Neutrophil (primary cell): ENCODE results near the gene ERC2.

Source experiments
- H3K27ac ChIP-seq: fragments of 200-600 bp; sonication (generic); 2 replicates; pipeline ENCODE4 v1.5.1; 2016; ENCODE audit warnings: mild to moderate bottlenecking, moderate library complexity
- H3K27me3 ChIP-seq: fragments of 200-600 bp; sonication (generic); 2 replicates; pipeline ENCODE4 v1.6.0; 2016; ENCODE audit warnings: mild to moderate bottlenecking
- H3K36me3 ChIP-seq: fragments of 200-600 bp; sonication (generic); 2 replicates; pipeline ENCODE4 v1.5.1; 2017
- H3K4me1 ChIP-seq, 2 experiments: fragments of 200-600 bp in 1 of 2; sonication (generic) in 1 of 2; 1 replicate in 1 of 2; 2 replicates in 1 of 2; pipeline versions ENCODE4 v1.5.1 to v1.6.1; 2013 to 2016; ENCODE audit warnings: low read depth in 1 of 2, low read length in 1 of 2, mild to moderate bottlenecking in 1 of 2, moderate library complexity in 1 of 2; ENCODE audit not compliant: control insufficient read depth in 1 of 2, insufficient read depth in 1 of 2
- H3K4me3 ChIP-seq, 2 experiments: fragments of 200-600 bp in 1 of 2; sonication (generic) in 1 of 2; 1 replicate in 1 of 2; 2 replicates in 1 of 2; pipeline ENCODE4 v1.5.1; 2013 to 2016; ENCODE audit warnings: low read depth in 1 of 2, low read length in 1 of 2, mild to moderate bottlenecking in 1 of 2, moderate library complexity in 1 of 2
- H3K9me3 ChIP-seq: fragments of 200-600 bp; sonication (generic); 2 replicates; pipeline ENCODE4 v1.5.1; 2016
- TF ChIP-seq, protein P1 (sequence below): fragments of 200-600 bp; sonication (generic); IDR thresholded peaks from 2 replicates; pipeline ENCODE4 v1.5.1; 2016; ENCODE audit warnings: antibody characterized with exemption

Gene ERC2

DNA sequence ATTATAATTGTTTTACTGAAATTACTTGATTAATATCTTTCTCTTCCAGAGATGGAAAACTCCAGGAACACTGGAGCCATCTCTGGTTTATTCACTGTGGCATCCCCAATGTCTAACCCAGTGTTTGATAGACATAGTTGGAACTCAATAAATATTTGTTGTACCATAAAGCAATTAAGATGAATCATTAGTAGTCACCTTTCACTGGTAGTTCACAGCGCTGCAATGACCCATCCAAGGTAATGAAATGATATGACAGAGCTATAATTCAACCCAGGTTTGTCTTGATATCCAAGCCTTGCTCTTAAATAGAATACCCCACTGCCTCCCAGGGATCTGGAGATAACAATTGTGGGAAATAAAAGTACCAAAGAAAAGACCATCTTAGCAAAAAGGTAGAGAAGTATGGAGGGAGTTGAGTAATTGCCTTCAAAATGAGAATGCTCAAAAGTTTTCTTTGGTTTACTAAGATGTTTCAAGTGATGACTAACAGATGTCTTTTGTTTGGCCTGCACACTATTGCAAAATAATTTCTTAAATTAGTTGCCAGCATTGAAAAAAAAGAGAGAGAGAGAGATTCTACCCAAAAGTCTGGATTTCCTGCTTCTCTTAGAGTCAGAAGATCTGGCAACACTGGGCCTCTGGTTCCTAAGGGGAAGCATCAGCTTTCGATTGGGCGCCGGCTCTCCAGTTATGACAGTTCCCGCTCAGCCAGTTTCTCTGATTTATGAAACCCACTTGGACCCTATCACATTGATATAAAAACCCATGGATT lies 348.5 kb downstream of the ERC2 start:
- H3K4me1 ChIP-seq: no peaks in the 10 kb centered on the region
- H3K9me3 ChIP-seq: no peaks in the 10 kb centered on the region
- H3K27me3 ChIP-seq: no peaks in the 10 kb centered on the region
- no peak overlapping the region for H3K27ac ChIP-seq
- TF ChIP-seq, protein P1, sequence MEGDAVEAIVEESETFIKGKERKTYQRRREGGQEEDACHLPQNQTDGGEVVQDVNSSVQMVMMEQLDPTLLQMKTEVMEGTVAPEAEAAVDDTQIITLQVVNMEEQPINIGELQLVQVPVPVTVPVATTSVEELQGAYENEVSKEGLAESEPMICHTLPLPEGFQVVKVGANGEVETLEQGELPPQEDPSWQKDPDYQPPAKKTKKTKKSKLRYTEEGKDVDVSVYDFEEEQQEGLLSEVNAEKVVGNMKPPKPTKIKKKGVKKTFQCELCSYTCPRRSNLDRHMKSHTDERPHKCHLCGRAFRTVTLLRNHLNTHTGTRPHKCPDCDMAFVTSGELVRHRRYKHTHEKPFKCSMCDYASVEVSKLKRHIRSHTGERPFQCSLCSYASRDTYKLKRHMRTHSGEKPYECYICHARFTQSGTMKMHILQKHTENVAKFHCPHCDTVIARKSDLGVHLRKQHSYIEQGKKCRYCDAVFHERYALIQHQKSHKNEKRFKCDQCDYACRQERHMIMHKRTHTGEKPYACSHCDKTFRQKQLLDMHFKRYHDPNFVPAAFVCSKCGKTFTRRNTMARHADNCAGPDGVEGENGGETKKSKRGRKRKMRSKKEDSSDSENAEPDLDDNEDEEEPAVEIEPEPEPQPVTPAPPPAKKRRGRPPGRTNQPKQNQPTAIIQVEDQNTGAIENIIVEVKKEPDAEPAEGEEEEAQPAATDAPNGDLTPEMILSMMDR: no peak
- no peak overlapping the region for H3K4me3 ChIP-seq
- no peaks in the 10 kb centered on the region for H3K36me3 ChIP-seq

GRCh38 chr3:56118968-56119367 lies 349.3 kb downstream of the ERC2 start:
- TF ChIP-seq, protein P1: no peak
- Histone ChIP-seq H3K36me3 (no peaks in the 10 kb centered on the region), H3K27me3 (no peaks in the 10 kb centered on the region), H3K27ac (no peak overlapping the region), H3K9me3 (no peaks in the 10 kb centered on the region), H3K4me1 (no peaks in the 10 kb centered on the region), H3K4me3 (no peak overlapping the region)

DNA sequence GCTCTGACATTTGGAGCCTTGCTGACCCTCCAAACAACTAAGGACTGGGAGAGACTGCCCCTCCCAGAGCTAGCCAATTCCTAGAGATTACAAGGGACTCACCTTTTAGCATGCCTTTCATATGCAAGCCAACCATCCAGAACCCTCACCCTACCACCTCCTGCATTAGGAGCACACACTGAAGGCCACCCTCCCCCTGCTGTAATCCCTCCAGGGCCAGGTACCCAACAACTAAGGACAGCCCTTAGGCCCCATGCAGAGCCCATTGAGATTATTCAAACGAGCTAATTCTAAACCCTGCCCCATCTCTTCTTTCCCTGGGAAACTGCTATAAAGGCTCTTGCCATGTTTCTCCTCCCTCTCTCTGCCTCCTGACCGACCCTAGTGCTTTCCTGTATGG lies 352.6 kb downstream of the ERC2 start:
- Histone ChIP-seq H3K9me3 (no peaks in the 10 kb centered on the region), H3K4me1 (no peaks in the 10 kb centered on the region), H3K36me3 (no peaks in the 10 kb centered on the region), H3K27ac (no peak overlapping the region), H3K27me3 (no peaks in the 10 kb centered on the region), H3K4me3 (no peak overlapping the region)
- TF ChIP-seq, protein P1: no peak

DNA sequence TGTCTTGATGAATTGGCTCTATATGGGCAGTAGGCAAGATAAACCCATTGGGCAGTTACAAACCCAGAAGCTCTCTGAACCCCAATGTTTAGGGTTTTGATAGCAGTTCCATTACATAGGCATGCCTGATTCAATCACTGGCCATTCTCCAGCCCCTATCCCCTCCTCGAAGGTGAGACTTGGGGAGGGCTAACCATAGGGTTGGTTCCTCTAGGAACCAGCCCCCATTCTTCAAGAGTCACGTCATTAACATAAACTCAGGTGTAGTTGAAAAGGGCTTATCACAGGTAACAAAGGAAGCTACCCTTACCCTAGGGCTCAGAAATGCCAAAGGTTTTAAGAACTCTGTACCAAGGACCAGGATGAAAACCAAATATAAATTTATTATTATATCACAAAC lies 353.1 kb downstream of the ERC2 start:
- Histone ChIP-seq H3K27me3 (no peaks in the 10 kb centered on the region), H3K9me3 (no peaks in the 10 kb centered on the region), H3K4me1 (no peaks in the 10 kb centered on the region), H3K27ac (no peak overlapping the region), H3K36me3 (no peaks in the 10 kb centered on the region), H3K4me3 (no peak overlapping the region)
- TF ChIP-seq, protein P1: no peak

GRCh38 chr3:56113908-56114307 lies 354.4 kb downstream of the ERC2 start:
- Histone ChIP-seq H3K27me3 (no peaks in the 10 kb centered on the region), H3K27ac (no peak overlapping the region), H3K4me3 (no peak overlapping the region), H3K36me3 (no peaks in the 10 kb centered on the region), H3K4me1 (no peaks in the 10 kb centered on the region), H3K9me3 (no peaks in the 10 kb centered on the region)
- TF ChIP-seq, protein P1: no peak
